ENCODE data around the gene CD6. TPM values are rescaled to one million over a fixed set of nuclear protein-coding genes. Genes with fewer than 3 reads are reported as not detected.

Gene CD6
- total and polyA plus RNA-seq, 2 of the 8 experiments (the other 6 are each of a cell fraction or from before 2014, with no cell fraction given): 0.03 TPM; not detected in 1

DNA sequence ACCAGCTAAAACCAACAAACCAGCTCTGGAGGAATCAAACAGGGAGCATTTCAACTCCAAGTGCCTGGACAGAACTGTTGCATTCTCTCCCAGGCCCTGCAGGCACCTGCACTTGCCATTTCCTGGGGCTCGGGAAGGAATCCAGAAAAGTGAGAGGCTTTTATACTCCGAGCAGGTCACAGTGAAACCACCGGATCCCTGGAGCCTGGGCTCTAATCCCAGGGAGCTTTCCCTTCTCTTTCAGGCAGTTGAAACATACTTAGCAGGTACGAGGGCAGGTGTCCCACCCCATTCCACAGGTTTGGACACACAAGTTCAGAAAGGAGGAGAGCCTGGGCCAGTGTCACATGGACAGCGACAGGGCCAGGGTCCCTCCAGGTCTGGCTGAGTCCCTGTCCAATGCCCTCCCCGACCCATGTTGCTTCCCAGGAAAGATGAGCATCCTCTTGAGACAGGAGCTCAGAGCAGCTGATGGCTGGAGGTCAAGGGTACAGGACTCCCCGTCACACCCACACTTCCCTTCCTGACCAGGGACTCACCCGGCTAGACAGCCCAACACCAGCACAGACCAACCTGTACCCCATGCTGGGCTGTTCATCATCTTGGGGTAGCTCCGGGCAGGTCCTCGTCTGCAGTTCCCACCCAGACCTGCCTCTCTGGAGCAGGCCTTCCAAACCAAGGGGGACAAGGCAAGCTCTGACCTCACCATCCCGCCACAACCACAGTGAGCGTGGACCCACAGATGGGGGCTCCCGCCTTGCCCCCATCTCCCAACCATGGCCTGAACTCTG lies 80.9 kb downstream of the CD6 start (continued):
- TF ChIP-seq NANOG (IDR thresholded peaks at IDR 0.05; ENCODE audit: insufficient read depth, low read depth, low read length, poor library complexity, severe bottlenecking) (no peak), RFX5 (IDR thresholded peaks at IDR 0.05; ENCODE audit: borderline replicate concordance, low read depth, low read length) (no peak), SIN3A (conservative IDR thresholded peaks at IDR 0.05 in 1 of 2, IDR thresholded peaks at IDR 0.05 in 1 of 2; ENCODE audit: low read depth in 1 of 2, low read length in 2 of 2) (no peak), SRF (IDR thresholded peaks at IDR 0.05; ENCODE audit: low read depth, low read length) (no peak)

All from H1 (cell line).